Lower leg skin (tissue), 3 donors: ENCODE results near the gene SRD5A1.

ENCODE experiments used
- CTCF ChIP-seq, 3 donors: fragments of 450-650 bp; IDR thresholded peaks; one replicate each; pipeline ENCODE4 v1.5.1; 2016; ENCODE audit warnings: antibody characterized with exemption in 3 of 3, mild to moderate bottlenecking in 3 of 3, moderate library complexity in 2 of 3
- POLR2A ChIP-seq, 2 donors: fragments of 450-650 bp; IDR thresholded peaks; one replicate each; pipeline ENCODE4 v1.6.1; 2016 to 2017; ENCODE audit warnings: antibody characterized with exemption in 2 of 2, mild to moderate bottlenecking in 1 of 2, moderate library complexity in 1 of 2

GRCh38 chr5:6607559-6607936 lies 25.7 kb upstream of the SRD5A1 start:
- TF ChIP-seq POLR2A (IDR thresholded peaks at IDR 0.05) (no peak), CTCF (IDR thresholded peaks at IDR 0.05) (no peak)
